Liver (tissue), 3 donors: ENCODE results near the gene CHPF2.

Experiments
- CTCF ChIP-seq: fragments of 150-350 bp; IDR thresholded peaks from 2 replicates; pipeline ENCODE4 v1.5.1; 2017; ENCODE audit warnings: improper control_type of control experiment, low read depth, low read length; ENCODE audit not compliant: missing input control
- EGR1 ChIP-seq, 2 donors: IDR thresholded peaks; 2 replicates each; pipeline ENCODE4 v1.6.1; 2016 to 2018; ENCODE audit warnings: antibody characterized with exemption in 2 of 2, low read depth in 2 of 2
- FOXA1 ChIP-seq: IDR thresholded peaks from 2 replicates; pipeline ENCODE4 v1.6.1; 2016; ENCODE audit warnings: antibody characterized with exemption
- GABPA ChIP-seq, 2 donors: IDR thresholded peaks in 1 of 2; conservative IDR thresholded peaks in 1 of 2; 2 replicates each; pipeline ENCODE4 v1.6.1; 2016; ENCODE audit warnings: antibody characterized with exemption in 2 of 2, mild to moderate bottlenecking in 1 of 2, moderate library complexity in 1 of 2
- HNF4A ChIP-seq, 2 donors: conservative IDR thresholded peaks; 2 replicates each; pipeline ENCODE4 v1.6.1; 2016; ENCODE audit warnings: antibody characterized with exemption in 2 of 2, mild to moderate bottlenecking in 2 of 2
- MAX ChIP-seq: IDR thresholded peaks from 2 replicates; pipeline ENCODE4 v1.6.1; 2016; ENCODE audit warnings: antibody characterized with exemption
- NR2F2 ChIP-seq: IDR thresholded peaks from 2 replicates; pipeline ENCODE4 v1.6.1; 2016; ENCODE audit warnings: antibody characterized with exemption
- RAD21 ChIP-seq, 2 donors: IDR thresholded peaks; 2 replicates each; pipeline ENCODE4 v1.6.1; 2016; ENCODE audit warnings: antibody characterized with exemption in 2 of 2, mild to moderate bottlenecking in 2 of 2
- REST ChIP-seq: IDR thresholded peaks from 2 replicates; pipeline ENCODE4 v1.6.1; 2016; ENCODE audit warnings: antibody characterized with exemption, mild to moderate bottlenecking
- RXRA ChIP-seq, 2 donors: IDR thresholded peaks; 2 replicates each; pipeline ENCODE4 v1.6.1; 2017 to 2018; ENCODE audit warnings: antibody characterized with exemption in 2 of 2, mild to moderate bottlenecking in 1 of 2
- SP1 ChIP-seq: IDR thresholded peaks from 2 replicates; pipeline ENCODE4 v1.6.1; 2018; ENCODE audit warnings: antibody characterized with exemption, mild to moderate bottlenecking
- TAF1 ChIP-seq: conservative IDR thresholded peaks from 2 replicates; pipeline ENCODE4 v1.6.1; 2016; ENCODE audit warnings: antibody characterized with exemption, mild to moderate bottlenecking
- YY1 ChIP-seq: IDR thresholded peaks from 2 replicates; pipeline ENCODE4 v1.6.1; 2016; ENCODE audit warnings: antibody characterized with exemption, mild to moderate bottlenecking
- donor health status: healthy.
- donor health status: healthy.

- no peak for TF ChIP-seq CTCF
- no peak for TF ChIP-seq MAX
- TF ChIP-seq YY1 = no peak
- no peak for TF ChIP-seq REST
- no peak for TF ChIP-seq RXRA (IDR thresholded peaks at IDR 0.05)
- no peak for TF ChIP-seq SP1
- TF ChIP-seq HNF4A (conservative IDR thresholded peaks at IDR 0.05) = no peak
- no peak for TF ChIP-seq EGR1 (IDR thresholded peaks at IDR 0.05; ENCODE audit: low read depth in 2 of 2)
- TF ChIP-seq GABPA (IDR thresholded peaks at IDR 0.05 in 1 of 2, conservative IDR thresholded peaks at IDR 0.05 in 1 of 2) = no peak
- TF ChIP-seq TAF1 = no peak
- no peak for TF ChIP-seq FOXA1
- TF ChIP-seq RAD21 (IDR thresholded peaks at IDR 0.05) = no peak
- TF ChIP-seq NR2F2 = no peak
These were observed 40.1 kb downstream of the CHPF2 start for GRCh38 chr7:151272405-151272804.
